ENCODE data around the gene DNAJC5. TPM values are rescaled to one million over a fixed set of nuclear protein-coding genes. Genes with fewer than 3 reads are reported as not detected.
"Not testable (repeated sequence)": the region's sequence is repeated elsewhere in the genome, so short reads cannot be mapped to it uniquely, and the experiment has no call there.

The DNAJC5 gene
- total RNA-seq, 3 donors from 2014 or later: 57.5 to 65.9 (median 65.4) TPM

DNA sequence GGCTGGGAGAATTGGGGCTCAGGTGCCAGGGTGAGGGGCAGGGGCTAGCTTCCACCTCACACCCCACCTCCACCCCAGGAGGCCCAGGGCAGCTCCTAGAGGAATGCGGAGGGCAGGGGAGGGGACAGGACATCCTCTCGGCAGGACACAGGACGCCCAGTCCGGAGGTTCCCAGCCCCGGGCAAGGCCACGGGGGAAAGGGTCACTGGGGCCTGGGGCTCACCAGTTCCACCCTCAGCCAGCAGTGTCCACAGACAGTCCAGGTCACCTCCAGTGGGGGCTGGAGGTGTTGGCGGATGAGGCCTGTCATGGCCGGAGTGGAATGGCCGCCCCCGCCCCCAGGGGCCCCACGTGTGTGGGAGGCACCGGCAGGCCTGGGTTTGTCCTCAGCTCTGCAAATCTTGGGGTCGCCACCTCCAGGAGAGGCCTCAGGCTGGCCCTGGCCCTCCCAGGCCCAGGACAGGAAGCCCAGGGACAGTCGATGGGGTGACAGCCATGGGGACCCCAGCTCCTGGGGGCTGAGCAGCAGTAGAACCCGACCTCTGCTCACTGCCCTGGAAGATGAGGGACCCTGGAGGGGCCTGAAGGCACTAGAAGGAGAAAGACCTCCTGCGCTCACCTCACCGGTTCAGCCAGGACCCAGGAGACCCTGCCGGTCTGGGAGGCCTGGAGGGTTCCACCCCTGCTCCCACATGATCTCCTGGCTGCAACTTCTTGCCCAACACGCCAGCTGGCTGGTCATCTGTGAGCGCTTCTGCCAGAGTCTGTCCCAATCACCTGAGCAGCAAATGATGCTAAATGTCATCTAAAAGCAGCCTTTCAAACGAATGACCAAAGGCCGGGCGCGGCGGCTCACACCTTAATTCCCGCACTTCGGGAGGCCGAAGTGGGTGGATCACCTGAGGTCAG is 46.7 kb upstream of the DNAJC5 start:
- DNase-seq: no peak
- TF ChIP-seq, protein P1, sequence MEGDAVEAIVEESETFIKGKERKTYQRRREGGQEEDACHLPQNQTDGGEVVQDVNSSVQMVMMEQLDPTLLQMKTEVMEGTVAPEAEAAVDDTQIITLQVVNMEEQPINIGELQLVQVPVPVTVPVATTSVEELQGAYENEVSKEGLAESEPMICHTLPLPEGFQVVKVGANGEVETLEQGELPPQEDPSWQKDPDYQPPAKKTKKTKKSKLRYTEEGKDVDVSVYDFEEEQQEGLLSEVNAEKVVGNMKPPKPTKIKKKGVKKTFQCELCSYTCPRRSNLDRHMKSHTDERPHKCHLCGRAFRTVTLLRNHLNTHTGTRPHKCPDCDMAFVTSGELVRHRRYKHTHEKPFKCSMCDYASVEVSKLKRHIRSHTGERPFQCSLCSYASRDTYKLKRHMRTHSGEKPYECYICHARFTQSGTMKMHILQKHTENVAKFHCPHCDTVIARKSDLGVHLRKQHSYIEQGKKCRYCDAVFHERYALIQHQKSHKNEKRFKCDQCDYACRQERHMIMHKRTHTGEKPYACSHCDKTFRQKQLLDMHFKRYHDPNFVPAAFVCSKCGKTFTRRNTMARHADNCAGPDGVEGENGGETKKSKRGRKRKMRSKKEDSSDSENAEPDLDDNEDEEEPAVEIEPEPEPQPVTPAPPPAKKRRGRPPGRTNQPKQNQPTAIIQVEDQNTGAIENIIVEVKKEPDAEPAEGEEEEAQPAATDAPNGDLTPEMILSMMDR (IDR thresholded peaks at IDR 0.05): no peak
- intact Hi-C loops (cut with DNase I, micrococcal nuclease): no loop called here
- no peak overlapping the region for H3K4me3 ChIP-seq
- H3K4me1 ChIP-seq (ENCODE audit: low read depth): no peaks in the 10 kb centered on the region
- H3K9me3 ChIP-seq: no peaks in the 10 kb centered on the region
- ATAC-seq: no peak
- H3K36me3 ChIP-seq (ENCODE audit: low read depth): no peaks in the 10 kb centered on the region

DNA sequence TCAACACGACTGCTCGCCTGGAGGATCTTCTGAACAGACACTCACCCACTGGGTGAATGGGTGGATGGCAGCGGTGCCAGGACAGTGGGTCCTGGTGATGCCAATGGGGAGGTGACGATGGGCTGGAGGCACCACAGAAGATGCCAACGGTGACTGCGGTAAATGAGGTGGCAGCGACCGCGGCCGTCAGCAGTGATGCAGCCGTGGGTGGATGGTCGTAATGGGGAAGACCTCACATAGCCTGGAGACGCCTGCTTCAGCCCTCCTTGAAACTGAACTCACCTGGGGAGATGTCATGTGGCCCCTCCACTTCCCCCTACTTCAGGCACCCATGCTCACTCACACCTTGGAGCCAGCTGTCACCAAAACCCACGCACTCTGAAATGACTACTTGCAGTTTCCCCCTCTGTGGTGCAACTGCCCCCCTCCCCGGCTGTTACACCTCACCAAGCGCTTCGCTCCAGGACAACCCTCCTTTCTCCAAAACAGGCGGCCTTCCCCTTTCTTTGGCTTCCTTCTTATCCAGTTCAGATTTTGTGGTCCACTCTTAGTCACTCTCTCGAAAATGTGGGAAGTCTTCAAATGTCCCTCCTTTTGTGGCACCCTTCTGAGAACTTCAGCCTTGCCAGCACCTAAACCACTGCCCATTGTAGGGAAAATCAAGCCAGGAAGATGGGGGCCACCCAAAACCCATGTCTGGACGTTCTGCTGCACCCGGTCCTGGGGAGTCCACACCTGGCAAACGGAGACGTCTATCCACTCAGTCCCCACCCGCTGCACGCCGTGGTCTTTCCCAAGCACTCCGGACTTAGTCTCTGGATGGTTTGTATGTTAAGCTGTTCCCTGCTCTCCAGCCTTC is 44.0 kb upstream of the DNAJC5 start:
- TF ChIP-seq, protein P1 (IDR thresholded peaks at IDR 0.05): no peak
- Histone ChIP-seq H3K4me3 (no peak overlapping the region), H3K4me1 (ENCODE audit: low read depth) (peaks cover 10% of the 10 kb centered on the region), H3K36me3 (ENCODE audit: low read depth) (no peaks in the 10 kb centered on the region), H3K9me3 (no peaks in the 10 kb centered on the region)
- intact Hi-C loops (cut with DNase I, micrococcal nuclease): no loop called here
- peak; percentile 15 for ATAC-seq
- no peak for DNase-seq

DNA sequence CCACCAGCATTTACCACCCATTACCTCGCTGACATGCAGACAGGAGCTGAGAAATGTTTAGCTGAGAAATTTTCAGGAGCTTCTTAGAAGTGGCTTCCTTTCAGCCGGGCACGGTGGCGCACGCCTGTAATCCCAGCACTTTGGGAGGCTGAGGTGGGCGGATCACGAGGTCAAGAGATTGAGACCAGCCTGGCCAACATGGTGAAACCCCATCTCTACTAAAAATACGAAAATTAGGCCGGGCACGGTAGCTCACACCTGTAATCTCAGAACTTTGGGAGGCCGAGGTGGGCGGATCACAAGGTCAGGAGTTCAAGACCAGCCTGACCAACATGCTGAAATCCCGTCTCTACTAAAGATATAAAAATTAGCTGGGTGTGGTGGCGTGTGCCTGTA is 43.4 kb upstream of the DNAJC5 start:
- intact Hi-C loops (cut with DNase I, micrococcal nuclease); H3K4me3 ChIP-seq; ATAC-seq; H3K36me3 ChIP-seq (ENCODE audit: low read depth); H3K4me1 ChIP-seq (ENCODE audit: low read depth); H3K9me3 ChIP-seq; DNase-seq: not testable (repeated sequence)

DNA sequence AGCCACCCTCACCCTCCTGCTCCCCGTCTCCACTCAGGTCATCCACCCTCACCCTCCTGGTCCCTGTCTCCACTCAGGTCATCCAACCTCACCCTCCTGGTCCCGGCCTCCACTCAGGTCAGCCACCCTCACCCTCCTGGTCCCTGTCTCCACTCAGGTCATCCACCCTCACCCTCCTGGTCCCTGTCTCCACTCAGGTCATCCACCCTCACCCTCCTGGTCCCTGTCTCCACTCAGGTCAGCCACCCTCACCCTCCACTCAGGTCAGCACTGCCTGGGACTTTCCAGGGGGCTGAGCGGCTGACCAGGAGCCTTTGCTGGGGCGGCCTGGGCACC is 41.2 kb upstream of the DNAJC5 start:
- ATAC-seq; intact Hi-C loops (cut with DNase I, micrococcal nuclease); H3K4me3 ChIP-seq; H3K9me3 ChIP-seq; H3K36me3 ChIP-seq (ENCODE audit: low read depth); DNase-seq: not testable (repeated sequence)
- peaks cover 17% of the 10 kb centered on the region for H3K4me1 ChIP-seq (ENCODE audit: low read depth)

DNA sequence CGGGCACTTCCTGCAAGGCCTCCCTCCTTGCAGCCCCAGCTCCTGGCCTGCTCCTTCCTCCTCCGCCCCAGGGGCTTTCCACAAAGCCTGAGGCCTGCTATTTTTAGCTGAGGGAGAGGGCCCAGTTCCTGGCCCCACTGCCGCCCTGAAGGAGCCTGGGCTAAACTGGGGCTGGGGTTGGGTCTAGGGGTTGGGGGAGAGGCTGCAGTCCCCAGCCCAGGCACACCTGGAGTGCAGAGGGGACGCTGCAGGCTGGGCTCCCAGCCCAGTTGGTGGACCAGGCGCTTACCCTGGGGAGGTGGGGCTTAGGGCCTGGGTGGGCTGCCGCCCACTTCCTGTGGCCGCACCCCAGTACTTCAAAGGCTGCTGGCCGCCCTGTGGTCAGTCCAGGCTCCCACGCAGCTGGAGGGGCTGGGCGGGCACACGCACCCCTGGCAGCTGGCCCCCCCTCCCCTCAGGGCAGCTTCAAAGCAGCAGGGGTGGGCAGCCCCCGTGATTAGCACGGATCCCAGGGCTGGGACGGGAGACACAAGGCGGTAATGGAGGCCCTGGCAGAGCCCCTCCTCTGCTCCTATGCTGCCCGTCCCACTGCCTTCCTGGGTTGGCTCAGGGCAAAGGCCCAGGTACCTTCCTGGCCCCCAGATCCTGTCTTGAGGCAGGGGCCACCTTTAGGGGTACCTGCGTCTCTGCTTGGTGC is 40.7 kb upstream of the DNAJC5 start:
- peaks cover 17% of the 10 kb centered on the region for H3K4me1 ChIP-seq (ENCODE audit: low read depth)
- intact Hi-C loops (cut with DNase I, micrococcal nuclease): no loop called here
- DNase-seq (peak in 1 of 3 donors; percentile 40), ATAC-seq (peak; percentile 25)
- TF ChIP-seq, protein P1 (IDR thresholded peaks at IDR 0.05): no peak
- no peaks in the 10 kb centered on the region for H3K36me3 ChIP-seq (ENCODE audit: low read depth)
- H3K9me3 ChIP-seq: no peaks in the 10 kb centered on the region
- H3K4me3 ChIP-seq: no peak overlapping the region

DNA sequence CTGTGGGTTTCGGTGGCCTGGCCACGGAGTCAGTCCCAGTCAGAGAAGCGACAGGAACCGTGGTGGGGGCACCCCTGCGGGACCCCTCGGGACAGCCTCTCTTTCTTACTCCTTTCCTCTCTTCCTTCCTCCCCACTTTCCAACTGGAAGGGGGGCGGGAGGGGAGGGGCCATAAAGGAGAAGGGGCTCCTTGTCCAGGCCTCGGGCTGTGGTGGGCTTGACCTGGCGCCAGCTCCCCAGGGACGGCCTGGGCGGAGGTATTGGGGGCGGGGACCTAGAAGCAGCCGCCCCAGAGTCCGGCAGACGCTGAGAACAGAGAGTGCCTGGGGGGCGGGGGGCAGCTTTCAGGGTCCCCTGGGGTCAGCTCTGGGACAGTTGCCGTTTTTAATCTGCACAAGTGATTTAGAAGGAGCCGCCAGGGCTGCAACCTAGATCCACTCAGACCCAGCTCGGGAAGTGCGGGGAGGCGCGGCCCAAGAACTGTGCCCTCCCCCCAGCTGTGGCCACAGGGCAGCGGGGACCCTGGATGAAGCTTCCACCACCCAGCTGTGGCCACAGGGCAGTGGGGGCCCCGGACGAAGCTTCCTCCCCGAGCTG is 40.1 kb upstream of the DNAJC5 start:
- Histone ChIP-seq H3K4me3 (no peak overlapping the region), H3K9me3 (no peaks in the 10 kb centered on the region), H3K36me3 (ENCODE audit: low read depth) (no peaks in the 10 kb centered on the region), H3K4me1 (ENCODE audit: low read depth) (peaks cover 17% of the 10 kb centered on the region)
- DNase-seq (no peak), ATAC-seq (no peak)
- intact Hi-C loops (cut with DNase I, micrococcal nuclease): loop anchor here in 1 of 2 donors (5.0 kb wide), 1 partner anchor 208 kb away; no protein-coding TSS in a partner anchor
- TF ChIP-seq, protein P1 (IDR thresholded peaks at IDR 0.05): no peak
